ENCODE data around the gene CCNO.

The CCNO gene

GRCh38 chr5:55222985-55223811 lies 10.2 kb downstream of the CCNO start:
- DNase-seq (ENCODE audit: low read depth), result no peak

GRCh38 chr5:55222092-55222984 lies 11.1 kb downstream of the CCNO start:
- DNase-seq (ENCODE audit: low read depth), result no peak

GRCh38 chr5:55220433-55221185 lies 12.8 kb downstream of the CCNO start:
- no peak for DNase-seq (ENCODE audit: low read depth)

- no peak for DNase-seq (ENCODE audit: low read depth)
Observed at GRCh38 chr5:55219770-55220169, 13.6 kb downstream of the CCNO start.

- DNase-seq (ENCODE audit: low read depth), result no peak
Observed at GRCh38 chr5:55218967-55219366, 14.4 kb downstream of the CCNO start.

GRCh38 chr5:55211184-55211874 lies 22.1 kb downstream of the CCNO start:
- DNase-seq (ENCODE audit: low read depth), result no peak

- DNase-seq (ENCODE audit: low read depth), result no peak
Observed at GRCh38 chr5:55205001-55205400, 28.4 kb downstream of the CCNO start.

GRCh38 chr5:55191165-55191564 lies 42.2 kb downstream of the CCNO start:
- no peak for DNase-seq (ENCODE audit: low read depth)

- no peak for DNase-seq (ENCODE audit: low read depth)
Observed at GRCh38 chr5:55188656-55189540, 44.5 kb downstream of the CCNO start.

- no peak for DNase-seq (ENCODE audit: low read depth)
Observed at GRCh38 chr5:55187370-55187769, 46.0 kb downstream of the CCNO start.

Measured in fibroblast of the conjunctiva (primary cell).